Measurements from ENCODE around the gene KRT36. TPM values are rescaled to one million over a fixed set of nuclear protein-coding genes. Genes with fewer than 3 reads are reported as not detected.

The KRT36 gene
- total and polyA plus RNA-seq, 2 of the 8 experiments (the other 6 are each of a cell fraction or from before 2014, with no cell fraction given), result not detected

GRCh38 chr17:41522301-41523224 lies 32.9 kb upstream of the KRT36 start:
- no peak overlapping the region for H3K56ac ChIP-seq (replicated peaks; ENCODE audit: insufficient read length, low read depth, low read length)
- POLR2A ChIA-PET (ENCODE audit: partially characterized antibody), result interaction anchor here (0.6 to 11.0 kb wide), 11 partner anchors 20 to 167 kb away, joined by 3 to 293 read pairs (median 4); partner anchors contain the start of gene KRT35
- H3K27me3 ChIP-seq (replicated peaks in 1 of 4; ENCODE audit: control insufficient read depth in 3 of 4, extremely low read depth in 1 of 4, insufficient read depth in 3 of 4, low read length in 3 of 4), result no peaks in the 10 kb centered on the region
- no peak overlapping the region for H2BK15ac ChIP-seq (ENCODE audit: low read length)
- H3K4me3 ChIP-seq (ENCODE audit: extremely low read depth in 1 of 4, insufficient read depth in 2 of 4, low read depth in 3 of 4, low read length in 4 of 4), result no peak overlapping the region
- no peak overlapping the region for H3K14ac ChIP-seq (ENCODE audit: insufficient read length)
- H4K20me1 ChIP-seq (replicated peaks in 1 of 2; ENCODE audit: control insufficient read depth in 1 of 2, insufficient read depth in 2 of 2, low read length in 2 of 2), result peaks cover 4 to 12% of the 10 kb centered on the region in 2 experiments
- no peak overlapping the region for H3K27ac ChIP-seq (ENCODE audit: low read depth, low read length)
- WGBS, 2 experiments (ENCODE audit: extremely low coverage in 1 of 2, insufficient coverage in 1 of 2, insufficient read length in 1 of 2, insufficient replicate concordance in 2 of 2, low coverage in 1 of 2, low lambda C conversion rate in 2 of 2, missing lambda C conversion rate in 1 of 2), result 92% methylated on average over 11 of the region's 12 CpGs; no CpG with 5 or more reads in 1 of the 2 experiments
- peaks cover 6% of the 10 kb centered on the region; the same call in 1 of the 2 replicates for H3K23me2 ChIP-seq (ENCODE audit: low read depth, low read length)
- no peak overlapping the region for H2AFZ ChIP-seq (ENCODE audit: low read length)
- no peak overlapping the region for H3K4me2 ChIP-seq (ENCODE audit: insufficient read depth in 1 of 2, low read depth in 2 of 2, low read length in 2 of 2)
- peaks cover 0 to 19% (median 12%) of the 10 kb centered on the region in 4 experiments; a peak in 6 of 7 replicates for H3K4me1 ChIP-seq (replicated peaks in 1 of 4; ENCODE audit: control insufficient read depth in 3 of 4, insufficient read depth in 4 of 4, low read length in 3 of 4)
- no peak overlapping the region; the same call in 1 of the 2 replicates for H4K8ac ChIP-seq (ENCODE audit: extremely low read depth, insufficient read depth, low read length)
- no peak overlapping the region for H4K91ac ChIP-seq (replicated peaks; ENCODE audit: insufficient read length, low read length)
- peaks cover 12 to 38% (median 19%) of the 10 kb centered on the region in 4 experiments for H3K36me3 ChIP-seq (ENCODE audit: control insufficient read depth in 2 of 4, insufficient read depth in 4 of 4, low read length in 3 of 4)
- H2BK120ac ChIP-seq (replicated peaks; ENCODE audit: low read depth, low read length), result no peak overlapping the region
- H2BK12ac ChIP-seq (ENCODE audit: low read depth, low read length), result peak overlapping the region; percentile 50; the same call in 1 of the 2 replicates
- no peak overlapping the region for H3K4ac ChIP-seq (replicated peaks; ENCODE audit: insufficient read length, low read depth, low read length)
- no peak overlapping the region for H4K5ac ChIP-seq (ENCODE audit: insufficient read length, low read depth, low read length)
- peak overlapping the region; percentile 19; the same call in 1 of the 2 replicates for H3K18ac ChIP-seq (ENCODE audit: extremely low read depth, low read length)
- H2AK5ac ChIP-seq (ENCODE audit: low read depth, low read length), result no peak overlapping the region
- H2BK20ac ChIP-seq (ENCODE audit: low read length), result no peak overlapping the region
- H3K23ac ChIP-seq (ENCODE audit: insufficient read length), result no peak overlapping the region
- H3K79me1 ChIP-seq (ENCODE audit: low read depth, low read length), result peaks cover 5% of the 10 kb centered on the region; the same call in 1 of the 2 replicates
- DNase-seq (ENCODE audit: low read depth in 1 of 2, low spot score in 2 of 2) (no peak), FAIRE-seq (no peak)
- peak overlapping the region; percentile 81 for H2BK5ac ChIP-seq (ENCODE audit: low read depth, low read length)
- H3K9me3 ChIP-seq (ENCODE audit: insufficient read depth in 2 of 2, low read depth in 1 of 2, low read length in 1 of 2), result no peaks in the 10 kb centered on the region
- CTCF ChIA-PET (ENCODE audit: partially characterized antibody), result interaction anchor here (0.8 to 4.6 kb wide), 14 partner anchors 10 to 645 kb away, joined by 3 to 34 read pairs (median 4); no protein-coding TSS in a partner anchor
- TF ChIP-seq POLR2A (IDR thresholded peaks at IDR 0.05; ENCODE audit: control extremely low read depth in 1 of 2, low read depth in 2 of 2, low read length in 2 of 2), result 0 out of 3 replicates have a peak, but pooled peaks of 1 of the 2 experiments have one; percentile 7
- TF ChIP-seq CHD2 (IDR thresholded peaks at IDR 0.05; ENCODE audit: low read length), result no peak
- peak; percentile 37; the same call in 1 of the 2 replicates for TF ChIP-seq POLR2AphosphoS5 (IDR thresholded peaks at IDR 0.05; ENCODE audit: low read depth, low read length)
- TF ChIP-seq KDM1A (IDR thresholded peaks at IDR 0.05; ENCODE audit: borderline replicate concordance, low read length), result peak; percentile 91; the same call in 1 of the 2 replicates
- TF ChIP-seq TCF12 (IDR thresholded peaks at IDR 0.05; ENCODE audit: low read depth, low read length), result no peak
- no peak for TF ChIP-seq ZNF274 (IDR thresholded peaks at IDR 0.05; ENCODE audit: borderline replicate concordance, extremely low read depth, low read length)
- no peak for TF ChIP-seq BCL11A (IDR thresholded peaks at IDR 0.05; ENCODE audit: low read depth in 2 of 2, low read length in 2 of 2)
- H3K79me2 ChIP-seq (ENCODE audit: control insufficient read depth in 1 of 2, insufficient read depth in 2 of 2, low read length in 2 of 2), result peaks cover 0 to 13% of the 10 kb centered on the region in 2 experiments; a peak in 3 of 4 replicates
- H3K9ac ChIP-seq (replicated peaks in 1 of 4; ENCODE audit: extremely low read depth in 1 of 4, low read depth in 3 of 4, low read length in 3 of 4), result no peak overlapping the region
